ENCODE data around the gene TBC1D7. TPM values are rescaled to one million over a fixed set of nuclear protein-coding genes. Genes with fewer than 3 reads are reported as not detected.

TBC1D7 gene
- total RNA-seq, 1 experiment from 2014 or later: 44.9 TPM

DNA sequence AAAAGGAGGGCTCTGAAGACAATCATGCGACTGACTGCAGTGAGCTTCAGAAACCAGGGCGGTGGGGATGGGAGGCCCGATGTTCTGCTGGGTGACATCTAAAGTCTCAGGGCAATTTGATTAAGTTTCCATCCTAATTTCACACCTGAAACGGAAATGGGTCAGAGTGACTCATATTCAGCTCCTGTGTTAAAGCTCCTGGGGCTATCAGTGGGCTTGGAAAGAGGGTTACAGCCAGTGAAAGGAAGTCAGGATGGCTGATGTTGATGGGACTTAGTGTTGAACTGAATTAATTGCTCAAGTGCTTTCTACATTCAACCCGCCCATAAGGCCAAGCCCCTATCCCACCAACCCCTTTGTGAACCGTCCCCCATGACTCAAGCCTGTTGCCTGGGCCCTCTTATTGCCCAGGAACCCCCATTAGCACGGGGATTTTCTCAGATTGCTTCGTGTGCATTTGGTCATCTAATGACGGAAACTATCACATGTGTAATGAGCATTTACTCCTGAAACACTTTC, 47.1 kb upstream of the TBC1D7 start (continued):
- TF ChIP-seq, protein P1, sequence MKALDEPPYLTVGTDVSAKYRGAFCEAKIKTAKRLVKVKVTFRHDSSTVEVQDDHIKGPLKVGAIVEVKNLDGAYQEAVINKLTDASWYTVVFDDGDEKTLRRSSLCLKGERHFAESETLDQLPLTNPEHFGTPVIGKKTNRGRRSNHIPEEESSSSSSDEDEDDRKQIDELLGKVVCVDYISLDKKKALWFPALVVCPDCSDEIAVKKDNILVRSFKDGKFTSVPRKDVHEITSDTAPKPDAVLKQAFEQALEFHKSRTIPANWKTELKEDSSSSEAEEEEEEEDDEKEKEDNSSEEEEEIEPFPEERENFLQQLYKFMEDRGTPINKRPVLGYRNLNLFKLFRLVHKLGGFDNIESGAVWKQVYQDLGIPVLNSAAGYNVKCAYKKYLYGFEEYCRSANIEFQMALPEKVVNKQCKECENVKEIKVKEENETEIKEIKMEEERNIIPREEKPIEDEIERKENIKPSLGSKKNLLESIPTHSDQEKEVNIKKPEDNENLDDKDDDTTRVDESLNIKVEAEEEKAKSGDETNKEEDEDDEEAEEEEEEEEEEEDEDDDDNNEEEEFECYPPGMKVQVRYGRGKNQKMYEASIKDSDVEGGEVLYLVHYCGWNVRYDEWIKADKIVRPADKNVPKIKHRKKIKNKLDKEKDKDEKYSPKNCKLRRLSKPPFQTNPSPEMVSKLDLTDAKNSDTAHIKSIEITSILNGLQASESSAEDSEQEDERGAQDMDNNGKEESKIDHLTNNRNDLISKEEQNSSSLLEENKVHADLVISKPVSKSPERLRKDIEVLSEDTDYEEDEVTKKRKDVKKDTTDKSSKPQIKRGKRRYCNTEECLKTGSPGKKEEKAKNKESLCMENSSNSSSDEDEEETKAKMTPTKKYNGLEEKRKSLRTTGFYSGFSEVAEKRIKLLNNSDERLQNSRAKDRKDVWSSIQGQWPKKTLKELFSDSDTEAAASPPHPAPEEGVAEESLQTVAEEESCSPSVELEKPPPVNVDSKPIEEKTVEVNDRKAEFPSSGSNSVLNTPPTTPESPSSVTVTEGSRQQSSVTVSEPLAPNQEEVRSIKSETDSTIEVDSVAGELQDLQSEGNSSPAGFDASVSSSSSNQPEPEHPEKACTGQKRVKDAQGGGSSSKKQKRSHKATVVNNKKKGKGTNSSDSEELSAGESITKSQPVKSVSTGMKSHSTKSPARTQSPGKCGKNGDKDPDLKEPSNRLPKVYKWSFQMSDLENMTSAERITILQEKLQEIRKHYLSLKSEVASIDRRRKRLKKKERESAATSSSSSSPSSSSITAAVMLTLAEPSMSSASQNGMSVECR (CRISPR knock-in tag; IDR thresholded peaks at IDR 0.05; ENCODE audit: borderline replicate concordance): no peak
- no peak for TF ChIP-seq SOX15 (CRISPR knock-in tag; IDR thresholded peaks at IDR 0.05)
- no peak for TF ChIP-seq SMAD4 (CRISPR knock-in tag; IDR thresholded peaks at IDR 0.05)
- TF ChIP-seq TCF7 (CRISPR knock-in tag; IDR thresholded peaks at IDR 0.05; ENCODE audit: low read depth): no peak
- no peak for TF ChIP-seq FOXK1 (CRISPR knock-in tag; IDR thresholded peaks at IDR 0.05)

DNA sequence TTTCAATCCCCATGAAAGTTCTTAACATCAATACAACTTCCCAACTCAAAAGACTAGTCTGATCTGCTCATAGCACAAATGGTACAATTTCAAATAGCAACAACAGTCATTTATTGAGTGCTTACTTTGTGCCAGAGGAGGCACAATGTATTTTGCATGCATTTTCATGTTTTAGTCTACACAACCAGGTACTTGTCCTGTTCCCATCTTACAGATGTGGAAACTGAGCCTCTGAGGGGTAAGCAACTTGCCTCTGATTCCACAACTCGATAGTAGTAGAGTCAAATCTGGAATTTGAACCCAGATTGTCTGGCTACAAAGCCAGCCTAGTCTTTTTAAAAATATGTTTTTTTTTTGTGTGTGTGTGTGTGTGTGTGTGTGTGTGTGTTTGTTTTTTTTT, 45.6 kb upstream of the TBC1D7 start:
- ATAC-seq (no peak), DNase-seq (ENCODE audit: low spot score) (no peak)
- ChIA-PET POLR2A (no interaction called here), CTCF (no interaction called here)
- H3K4me1 Mint-ChIP-seq: peaks cover 17% of the 10 kb centered on the region
- H3K4me3 Mint-ChIP-seq: no peak overlapping the region
- TF ChIP-seq, protein P2, sequence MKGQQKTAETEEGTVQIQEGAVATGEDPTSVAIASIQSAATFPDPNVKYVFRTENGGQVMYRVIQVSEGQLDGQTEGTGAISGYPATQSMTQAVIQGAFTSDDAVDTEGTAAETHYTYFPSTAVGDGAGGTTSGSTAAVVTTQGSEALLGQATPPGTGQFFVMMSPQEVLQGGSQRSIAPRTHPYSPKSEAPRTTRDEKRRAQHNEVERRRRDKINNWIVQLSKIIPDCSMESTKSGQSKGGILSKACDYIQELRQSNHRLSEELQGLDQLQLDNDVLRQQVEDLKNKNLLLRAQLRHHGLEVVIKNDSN (CRISPR knock-in tag; IDR thresholded peaks at IDR 0.05): no peak
- TF ChIP-seq ESRRA (CRISPR knock-in tag; IDR thresholded peaks at IDR 0.05; ENCODE audit: borderline replicate concordance) (no peak), JUN (CRISPR knock-in tag; IDR thresholded peaks at IDR 0.05) (no peak), GABPB1 (CRISPR knock-in tag; IDR thresholded peaks at IDR 0.05) (no peak), FOXK1 (CRISPR knock-in tag; IDR thresholded peaks at IDR 0.05) (no peak), ELF4 (CRISPR knock-in tag; IDR thresholded peaks at IDR 0.05; ENCODE audit: low read depth) (no peak), NFYB (CRISPR knock-in tag; conservative IDR thresholded peaks at IDR 0.05; ENCODE audit: low read depth) (no peak), MXD4 (CRISPR knock-in tag; IDR thresholded peaks at IDR 0.05; ENCODE audit: borderline replicate concordance) (no peak), RORB (CRISPR knock-in tag; IDR thresholded peaks at IDR 0.05) (no peak), ZNF121 (CRISPR knock-in tag; IDR thresholded peaks at IDR 0.05) (no peak)
- TF ChIP-seq, protein P3, sequence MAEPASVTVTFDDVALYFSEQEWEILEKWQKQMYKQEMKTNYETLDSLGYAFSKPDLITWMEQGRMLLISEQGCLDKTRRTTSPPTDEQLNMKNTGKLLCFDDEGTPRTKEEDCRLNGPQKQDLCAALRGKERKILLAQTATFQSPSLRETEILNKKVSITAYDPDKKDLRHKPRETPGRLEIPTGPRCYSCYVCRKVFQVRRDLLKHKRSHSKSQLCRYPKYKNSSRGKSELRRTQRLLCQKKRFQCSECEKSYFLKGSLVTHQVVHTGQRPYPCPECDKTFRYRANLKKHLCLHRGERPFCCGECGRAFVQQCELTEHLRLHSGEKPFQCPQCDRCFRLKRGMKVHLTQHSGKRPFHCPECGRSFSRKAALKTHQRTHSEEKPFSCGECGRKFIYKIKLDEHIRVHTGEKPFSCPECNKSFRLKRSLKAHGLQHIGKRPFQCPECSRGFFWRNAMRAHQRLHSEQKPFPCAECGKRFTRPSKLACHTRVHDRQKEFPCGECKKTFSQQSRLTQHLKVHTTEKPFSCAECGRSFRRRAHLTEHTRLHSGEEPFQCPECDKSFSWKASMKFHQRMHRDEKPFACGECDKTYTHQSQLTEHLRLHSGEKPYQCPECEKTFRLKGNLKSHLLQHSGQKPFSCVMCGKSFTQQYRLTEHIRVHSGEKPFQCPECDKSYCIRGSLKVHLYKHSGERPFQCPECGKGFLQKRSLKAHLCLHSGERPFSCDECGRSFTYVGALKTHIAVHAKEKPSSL (CRISPR knock-in tag; conservative IDR thresholded peaks at IDR 0.05): no peak
- TF ChIP-seq, protein P4, sequence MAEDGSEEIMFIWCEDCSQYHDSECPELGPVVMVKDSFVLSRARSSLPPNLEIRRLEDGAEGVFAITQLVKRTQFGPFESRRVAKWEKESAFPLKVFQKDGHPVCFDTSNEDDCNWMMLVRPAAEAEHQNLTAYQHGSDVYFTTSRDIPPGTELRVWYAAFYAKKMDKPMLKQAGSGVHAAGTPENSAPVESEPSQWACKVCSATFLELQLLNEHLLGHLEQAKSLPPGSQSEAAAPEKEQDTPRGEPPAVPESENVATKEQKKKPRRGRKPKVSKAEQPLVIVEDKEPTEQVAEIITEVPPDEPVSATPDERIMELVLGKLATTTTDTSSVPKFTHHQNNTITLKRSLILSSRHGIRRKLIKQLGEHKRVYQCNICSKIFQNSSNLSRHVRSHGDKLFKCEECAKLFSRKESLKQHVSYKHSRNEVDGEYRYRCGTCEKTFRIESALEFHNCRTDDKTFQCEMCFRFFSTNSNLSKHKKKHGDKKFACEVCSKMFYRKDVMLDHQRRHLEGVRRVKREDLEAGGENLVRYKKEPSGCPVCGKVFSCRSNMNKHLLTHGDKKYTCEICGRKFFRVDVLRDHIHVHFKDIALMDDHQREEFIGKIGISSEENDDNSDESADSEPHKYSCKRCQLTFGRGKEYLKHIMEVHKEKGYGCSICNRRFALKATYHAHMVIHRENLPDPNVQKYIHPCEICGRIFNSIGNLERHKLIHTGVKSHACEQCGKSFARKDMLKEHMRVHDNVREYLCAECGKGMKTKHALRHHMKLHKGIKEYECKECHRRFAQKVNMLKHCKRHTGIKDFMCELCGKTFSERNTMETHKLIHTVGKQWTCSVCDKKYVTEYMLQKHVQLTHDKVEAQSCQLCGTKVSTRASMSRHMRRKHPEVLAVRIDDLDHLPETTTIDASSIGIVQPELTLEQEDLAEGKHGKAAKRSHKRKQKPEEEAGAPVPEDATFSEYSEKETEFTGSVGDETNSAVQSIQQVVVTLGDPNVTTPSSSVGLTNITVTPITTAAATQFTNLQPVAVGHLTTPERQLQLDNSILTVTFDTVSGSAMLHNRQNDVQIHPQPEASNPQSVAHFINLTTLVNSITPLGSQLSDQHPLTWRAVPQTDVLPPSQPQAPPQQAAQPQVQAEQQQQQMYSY (CRISPR knock-in tag; IDR thresholded peaks at IDR 0.05): no peak
- TF ChIP-seq, protein P5, sequence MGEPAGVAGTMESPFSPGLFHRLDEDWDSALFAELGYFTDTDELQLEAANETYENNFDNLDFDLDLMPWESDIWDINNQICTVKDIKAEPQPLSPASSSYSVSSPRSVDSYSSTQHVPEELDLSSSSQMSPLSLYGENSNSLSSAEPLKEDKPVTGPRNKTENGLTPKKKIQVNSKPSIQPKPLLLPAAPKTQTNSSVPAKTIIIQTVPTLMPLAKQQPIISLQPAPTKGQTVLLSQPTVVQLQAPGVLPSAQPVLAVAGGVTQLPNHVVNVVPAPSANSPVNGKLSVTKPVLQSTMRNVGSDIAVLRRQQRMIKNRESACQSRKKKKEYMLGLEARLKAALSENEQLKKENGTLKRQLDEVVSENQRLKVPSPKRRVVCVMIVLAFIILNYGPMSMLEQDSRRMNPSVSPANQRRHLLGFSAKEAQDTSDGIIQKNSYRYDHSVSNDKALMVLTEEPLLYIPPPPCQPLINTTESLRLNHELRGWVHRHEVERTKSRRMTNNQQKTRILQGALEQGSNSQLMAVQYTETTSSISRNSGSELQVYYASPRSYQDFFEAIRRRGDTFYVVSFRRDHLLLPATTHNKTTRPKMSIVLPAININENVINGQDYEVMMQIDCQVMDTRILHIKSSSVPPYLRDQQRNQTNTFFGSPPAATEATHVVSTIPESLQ (CRISPR knock-in tag; IDR thresholded peaks at IDR 0.05): no peak
- H3K27me3 Mint-ChIP-seq (ENCODE audit: low read depth): no peaks in the 10 kb centered on the region
- peaks cover 6% of the 10 kb centered on the region; the same call in 1 of the 2 replicates for H3K9me3 Mint-ChIP-seq
- no peaks in the 10 kb centered on the region for H3K36me3 Mint-ChIP-seq
- H3K27ac Mint-ChIP-seq: no peak overlapping the region

Data from WTC11 (cell line).